Skin epidermis (tissue), 12 donors: ENCODE measurements around the gene FBXO27.
"Not testable (repeated sequence)": the region's sequence is repeated elsewhere in the genome, so short reads cannot be mapped to it uniquely, and the experiment has no call there.

Experiments
- H3K27ac ChIP-seq, 21 experiments: fragments of 200-600 bp; sonication (generic) in 11 of 21; one replicate each; pipeline ENCODE4 v1.5.0; 2020; ENCODE audit warnings: mild to moderate bottlenecking in 3 of 21, inconsistent platforms in 2 of 21, moderate library complexity in 2 of 21
- H3K4me3 ChIP-seq, 7 experiments: fragments of 200-600 bp; sonication (generic) in 2 of 7; one replicate each; pipeline ENCODE4 v1.5.0; 2020; ENCODE audit warnings: inconsistent platforms in 2 of 7, mild to moderate bottlenecking in 2 of 7, moderate library complexity in 1 of 7

Gene FBXO27

DNA sequence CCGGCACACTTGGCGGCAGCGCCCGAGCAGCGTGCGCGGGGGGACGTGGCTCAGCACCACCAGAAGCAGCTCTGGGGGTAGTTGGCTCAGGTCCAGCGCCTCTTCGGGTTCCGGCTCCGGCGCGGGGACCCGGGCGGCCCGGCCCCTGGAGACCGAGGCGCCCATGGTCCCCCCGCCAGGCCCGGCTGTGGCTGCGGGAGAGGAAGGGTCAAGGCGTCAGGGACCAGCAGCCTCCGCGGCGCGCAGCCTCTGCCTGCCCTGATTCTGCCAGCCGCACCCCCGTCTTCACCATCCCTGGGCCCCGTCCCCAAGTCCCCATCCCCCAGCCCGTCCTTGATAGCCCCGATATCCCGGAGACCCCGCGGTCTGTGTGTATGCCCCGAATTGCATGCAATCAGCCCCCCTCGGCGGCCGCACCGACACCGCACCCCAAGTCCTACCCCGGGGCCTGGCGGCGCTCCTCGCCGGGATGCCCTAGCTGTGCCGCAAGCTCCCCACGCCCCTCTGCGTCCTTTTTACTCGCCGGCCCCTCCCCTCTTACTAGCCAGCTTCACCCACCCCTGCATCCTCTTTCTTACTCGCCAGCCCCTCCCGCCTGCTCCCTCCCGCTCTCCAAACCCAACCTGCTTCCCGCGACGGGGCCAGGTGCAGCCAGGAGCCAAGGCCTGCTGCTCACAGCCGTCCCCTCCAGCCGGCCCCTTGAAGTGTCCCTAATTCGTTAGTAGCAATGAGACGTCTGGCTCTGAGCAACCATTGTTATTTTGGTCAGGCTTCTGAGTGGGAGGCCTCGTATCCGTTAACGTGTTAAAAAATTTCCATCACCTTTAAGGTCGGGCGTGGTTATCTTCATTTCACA lies at the start of gene FBXO27:
Gene FBXO27, minus strand, starts transcription at position 487 of the 856 bp plus-strand sequence. Its CDS starts 322 bp downstream, at position 165.
- H3K27ac ChIP-seq, result peak within 1 kb of the TSS; percentile 51 to 91 (median 86)

GRCh38 chr19:39080431-39080830 lies 48.1 kb upstream of the FBXO27 start:
- Histone ChIP-seq H3K27ac (peak overlapping the region in 1 of 21 experiments; percentile 33), H3K4me3 (no peak overlapping the region)

More for the DNA sequence above, at the start of gene FBXO27:
- peak within 1 kb of the TSS; percentile 47 to 64 (median 57) for H3K4me3 ChIP-seq

DNA sequence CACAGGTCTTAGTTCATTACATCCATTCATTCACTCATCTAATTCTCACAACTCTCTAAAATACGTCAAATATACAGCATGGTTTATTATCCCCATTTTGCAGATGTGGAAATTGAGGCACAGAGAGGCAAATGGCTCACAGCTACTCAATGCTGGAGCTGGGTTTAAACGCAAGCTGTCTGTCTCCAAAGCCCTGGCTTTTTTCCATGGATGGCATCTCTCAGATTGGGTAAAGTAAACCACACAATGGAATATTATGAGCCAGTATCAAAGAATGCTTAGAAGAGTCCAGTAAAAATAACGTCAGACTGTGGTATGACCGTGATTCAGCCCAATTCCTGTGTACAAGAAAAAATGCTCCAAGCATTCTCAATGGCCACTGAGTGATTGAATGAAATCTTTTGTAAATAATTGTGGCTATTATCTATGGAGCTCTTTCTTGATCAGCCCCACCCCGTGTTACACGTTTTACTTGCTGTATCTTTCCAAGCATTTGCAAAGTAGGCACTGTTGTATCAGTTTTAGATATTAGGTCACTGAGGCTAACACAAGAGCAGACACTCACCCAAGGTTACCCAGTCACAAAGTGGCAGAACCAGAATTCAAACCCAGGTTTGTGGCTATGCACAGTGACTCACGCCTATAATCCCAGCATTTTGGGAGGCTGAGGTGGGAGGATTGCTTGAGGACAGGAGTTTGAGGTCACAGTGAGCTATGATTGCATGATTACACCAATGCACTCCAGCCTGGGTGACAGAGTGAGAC lies 46.3 kb upstream of the FBXO27 start:
- Histone ChIP-seq H3K27ac (peak overlapping the region in 1 of 21 experiments; percentile 34), H3K4me3 (no peak overlapping the region)

- Histone ChIP-seq H3K27ac (peak overlapping the region in 1 of 21 experiments; percentile 34), H3K4me3 (no peak overlapping the region)
These were observed 45.0 kb upstream of the FBXO27 start for GRCh38 chr19:39077323-39077722.

GRCh38 chr19:39074942-39075341 lies 42.6 kb upstream of the FBXO27 start:
- Histone ChIP-seq H3K4me3 (no peak overlapping the region), H3K27ac (no peak overlapping the region)

DNA sequence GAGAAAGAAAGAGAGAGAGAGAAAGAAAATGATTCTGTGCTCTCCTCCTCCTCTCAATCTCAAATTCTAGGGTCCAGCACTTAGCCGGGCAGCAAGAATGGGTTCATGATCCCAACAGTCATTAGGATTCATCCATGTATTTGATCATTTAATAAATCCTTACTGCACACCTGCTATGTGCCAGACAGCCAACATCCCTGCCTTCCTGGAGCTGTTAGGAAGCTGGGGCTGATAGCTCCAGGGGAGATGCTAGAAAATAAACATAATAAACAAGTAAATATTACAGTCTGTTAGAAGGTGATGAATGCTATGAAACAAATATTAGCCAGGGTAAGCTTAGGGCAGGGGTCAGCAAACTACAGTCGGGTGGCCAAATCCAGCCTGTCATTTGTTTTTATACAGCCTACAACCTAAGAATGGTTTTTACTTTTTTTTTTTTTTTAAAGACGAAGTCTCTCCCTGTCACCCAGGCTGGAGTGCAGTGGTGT lies 41.9 kb upstream of the FBXO27 start:
- Histone ChIP-seq H3K4me3 (no peak overlapping the region), H3K27ac (peak overlapping the region in 2 of 21 experiments; percentile 12 to 42)

DNA sequence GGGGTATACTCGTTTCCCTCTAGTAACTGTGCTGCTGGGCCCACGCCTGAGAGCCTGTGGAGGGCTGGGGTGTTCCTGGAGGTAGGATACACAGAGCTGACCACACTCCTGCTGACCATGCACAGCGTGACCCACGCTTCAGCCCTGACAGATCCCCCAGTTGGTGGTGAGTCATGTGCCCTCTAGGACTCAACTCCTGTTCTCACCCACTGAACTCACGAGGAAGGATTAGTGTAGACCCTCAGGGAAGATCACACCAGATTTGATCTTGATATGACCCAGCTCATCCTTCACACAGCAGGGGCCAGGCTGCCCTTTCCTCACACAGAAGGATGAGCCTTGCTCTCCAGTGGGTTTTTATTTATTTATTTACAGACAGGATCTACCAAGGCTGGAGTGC lies 38.5 kb upstream of the FBXO27 start:
- H3K4me3 ChIP-seq, result no peak overlapping the region
- H3K27ac ChIP-seq, result no peak overlapping the region

GRCh38 chr19:39068259-39068658 lies 35.9 kb upstream of the FBXO27 start:
- H3K4me3 ChIP-seq, H3K27ac ChIP-seq: not testable (repeated sequence)

DNA sequence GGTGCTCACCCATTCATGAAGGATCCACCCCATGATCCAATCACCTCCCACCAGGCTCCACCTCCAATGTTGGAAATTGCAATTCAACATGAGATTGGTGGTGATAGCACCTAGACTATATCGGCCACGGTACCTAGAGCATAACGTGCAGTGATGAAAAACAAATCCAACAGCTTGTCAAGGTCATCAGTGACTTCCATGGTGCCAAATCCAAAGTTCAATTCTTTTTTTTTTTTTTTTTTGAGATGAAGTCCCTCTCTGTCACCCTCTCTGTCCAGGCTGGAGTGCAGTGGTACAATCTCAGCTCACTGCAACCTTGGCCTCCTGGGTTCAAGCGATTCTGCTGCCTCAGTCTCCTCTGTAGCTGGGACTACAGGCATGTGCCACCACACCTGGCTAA lies 34.8 kb upstream of the FBXO27 start:
- Histone ChIP-seq H3K27ac (no peak overlapping the region), H3K4me3 (no peak overlapping the region)

DNA sequence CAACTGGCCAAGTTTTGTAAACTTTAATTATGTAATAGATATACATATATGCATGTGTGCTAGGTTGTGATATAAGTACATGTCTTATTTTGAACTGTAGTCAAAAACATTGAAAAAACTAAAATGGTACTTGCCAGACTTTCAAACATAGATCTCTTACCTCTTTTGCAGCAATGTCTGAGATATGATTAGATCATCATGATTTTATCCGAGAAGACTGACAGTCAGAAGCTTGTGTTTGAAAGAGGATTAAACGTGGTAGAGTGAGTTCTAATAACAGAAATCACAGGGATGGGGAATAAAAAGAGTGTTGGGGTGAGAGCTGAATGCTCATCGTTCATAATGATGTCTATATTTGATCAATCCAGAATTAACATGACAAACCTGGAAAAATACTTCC lies 33.6 kb upstream of the FBXO27 start:
- no peak overlapping the region for H3K4me3 ChIP-seq
- H3K27ac ChIP-seq, result no peak overlapping the region

DNA sequence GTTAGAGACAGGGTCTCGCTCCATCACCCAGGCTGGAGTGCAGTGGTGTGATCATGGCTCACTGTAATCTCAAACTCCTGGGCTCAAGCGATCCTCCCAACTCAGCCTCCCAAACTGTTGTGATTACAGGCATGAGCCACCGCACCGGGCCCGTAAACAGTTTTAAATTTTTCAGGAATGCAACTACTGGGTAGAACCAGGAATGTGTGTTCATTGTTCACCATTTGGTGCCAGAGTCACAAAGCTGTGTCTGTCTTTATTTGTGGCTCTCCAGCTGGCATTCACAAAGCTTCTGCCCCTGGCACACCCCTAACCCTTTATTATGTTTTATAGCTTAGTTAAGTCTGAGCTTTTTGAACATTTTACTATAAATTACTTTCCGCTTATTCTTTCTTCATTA lies 32.1 kb upstream of the FBXO27 start:
- no peak overlapping the region for H3K4me3 ChIP-seq
- no peak overlapping the region for H3K27ac ChIP-seq

DNA sequence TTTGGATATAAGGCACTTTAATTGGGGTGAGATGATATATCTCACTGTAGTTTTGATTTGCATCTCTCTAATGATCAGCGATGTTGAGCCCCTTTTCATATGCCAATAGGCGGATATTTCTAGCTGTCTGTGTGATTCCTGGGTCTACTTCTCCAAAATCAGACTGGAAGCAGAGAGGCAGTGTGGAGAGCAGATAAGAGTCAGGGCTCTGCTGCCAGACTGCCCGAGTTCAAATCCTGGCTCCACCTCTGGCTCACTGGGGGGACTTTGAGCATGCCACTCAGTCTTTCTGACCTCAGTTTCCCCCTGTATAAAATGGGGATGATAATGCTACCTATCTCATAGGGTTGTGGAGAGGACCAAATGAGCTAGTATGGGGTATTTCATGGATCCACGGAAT lies 27.8 kb upstream of the FBXO27 start:
- Histone ChIP-seq H3K27ac (no peak overlapping the region), H3K4me3 (no peak overlapping the region)

DNA sequence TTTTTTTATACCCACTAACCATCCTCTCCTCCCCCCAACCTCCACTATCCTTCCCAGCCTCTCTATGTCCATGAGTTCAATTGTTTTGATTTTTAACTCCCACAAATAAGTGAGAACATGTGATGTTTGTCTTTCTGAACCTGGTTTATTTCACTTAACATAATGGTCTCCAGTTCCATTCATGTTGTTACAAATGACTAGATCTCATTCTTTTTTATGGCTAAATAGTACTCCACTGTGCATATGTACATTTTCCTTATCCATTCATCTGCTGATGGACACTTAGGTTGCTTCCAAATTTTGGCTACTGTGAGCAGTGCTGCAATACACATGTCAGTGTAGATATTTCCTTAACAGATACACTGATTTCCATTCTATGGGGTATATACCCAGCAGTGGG lies 27.0 kb upstream of the FBXO27 start:
- no peak overlapping the region for H3K4me3 ChIP-seq
- H3K27ac ChIP-seq, result no peak overlapping the region

DNA sequence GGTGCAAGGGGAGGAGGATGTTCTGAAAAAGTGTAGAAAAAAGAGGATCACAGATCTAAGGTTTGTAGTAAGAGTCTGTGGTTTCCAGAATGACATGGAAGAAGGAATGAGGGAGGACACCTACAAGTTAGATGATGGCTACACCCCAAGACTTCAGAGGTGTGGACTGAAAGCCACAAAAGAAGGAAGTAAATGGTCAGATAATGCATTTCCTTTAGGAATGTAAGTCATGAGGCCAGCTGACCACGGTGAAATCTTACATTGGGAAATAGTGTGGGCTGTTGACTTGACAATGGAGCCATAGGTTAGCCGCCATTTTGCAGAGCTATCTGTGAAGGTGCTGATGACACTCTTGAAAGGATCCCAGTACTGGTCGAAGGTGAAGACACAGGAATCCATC lies 25.3 kb upstream of the FBXO27 start:
- H3K4me3 ChIP-seq, result no peak overlapping the region
- no peak overlapping the region for H3K27ac ChIP-seq

GRCh38 chr19:39054091-39054470 lies 21.7 kb upstream of the FBXO27 start:
- H3K27ac ChIP-seq, result no peak overlapping the region
- no peak overlapping the region for H3K4me3 ChIP-seq

GRCh38 chr19:39053276-39054090 lies 21.1 kb upstream of the FBXO27 start:
- Histone ChIP-seq H3K4me3 (no peak overlapping the region), H3K27ac (no peak overlapping the region)

DNA sequence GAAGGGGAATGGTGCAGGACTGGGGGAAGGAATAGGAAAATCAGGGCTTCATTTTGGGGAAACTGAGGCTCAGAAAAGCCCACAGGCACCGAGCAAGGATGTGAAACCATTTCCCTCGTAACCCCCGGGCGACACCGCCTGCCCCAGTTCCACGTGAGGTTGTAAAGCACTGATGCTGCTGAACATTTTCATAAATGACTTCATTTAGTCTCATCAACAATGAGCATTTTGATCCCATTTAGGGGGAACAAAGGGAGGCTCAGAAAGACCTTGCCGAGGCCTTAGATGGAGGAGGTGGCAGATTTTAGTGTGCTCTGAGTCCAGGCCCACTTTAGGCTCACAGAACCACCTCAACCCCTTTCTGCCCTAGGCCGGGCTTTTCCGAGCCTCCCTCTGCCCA lies 20.5 kb upstream of the FBXO27 start:
- H3K4me3 ChIP-seq, result no peak overlapping the region
- H3K27ac ChIP-seq, result no peak overlapping the region

DNA sequence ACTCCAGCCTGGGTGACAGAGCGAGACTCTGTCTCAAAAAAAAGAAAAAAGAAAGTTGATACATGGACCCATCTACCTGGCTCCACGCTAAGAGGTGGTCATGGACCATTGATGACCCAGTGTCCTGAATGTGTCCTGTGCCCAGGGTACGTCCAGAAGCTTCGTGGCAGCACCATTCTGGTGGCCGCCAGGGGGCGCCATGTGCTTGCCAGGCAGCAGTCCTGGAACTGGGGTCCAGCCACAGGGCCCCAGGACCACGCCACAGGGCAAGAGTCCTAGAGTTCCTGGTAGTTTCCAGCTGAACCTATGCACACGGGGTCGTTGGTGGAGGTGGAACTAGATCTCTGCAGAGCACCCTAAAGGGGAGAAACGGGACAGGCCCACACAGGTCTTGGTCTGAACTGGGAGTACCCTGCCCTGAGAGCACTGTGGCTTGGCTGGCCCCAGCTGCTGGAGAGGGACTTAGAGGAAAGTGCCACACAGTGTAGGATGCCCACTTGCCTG lies 19.9 kb upstream of the FBXO27 start:
- no peak overlapping the region for H3K27ac ChIP-seq

DNA sequence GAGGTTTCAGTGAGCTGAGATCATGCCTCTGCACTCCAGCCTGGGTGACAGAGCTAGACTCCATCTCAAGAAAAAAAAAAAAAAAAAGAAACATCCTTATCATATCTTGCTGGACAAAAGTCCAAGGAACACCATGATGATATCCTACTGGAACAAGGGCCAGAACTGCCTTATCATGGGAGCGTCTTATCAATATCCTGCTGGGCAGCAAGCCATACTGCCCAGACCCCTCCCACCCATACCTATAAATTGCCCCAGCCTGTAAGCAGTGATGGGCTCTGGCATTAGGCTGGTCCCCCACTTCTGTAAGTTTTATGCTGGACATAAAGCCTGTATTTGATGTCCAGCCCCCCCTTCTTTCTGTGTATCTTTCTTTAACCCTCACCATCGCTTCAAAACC lies 14.7 kb upstream of the FBXO27 start:
- no peak overlapping the region for H3K27ac ChIP-seq

More for the DNA sequence above, 19.9 kb upstream of the FBXO27 start:
- no peak overlapping the region for H3K4me3 ChIP-seq

More for the DNA sequence above, 14.7 kb upstream of the FBXO27 start:
- H3K4me3 ChIP-seq, result no peak overlapping the region
